Osteocyte (in vitro differentiated cells): Measurements from ENCODE around the gene RILPL1. TPM values are rescaled to one million over a fixed set of nuclear protein-coding genes. Genes with fewer than 3 reads are reported as not detected.

ENCODE experiments used
- DNase-seq: peaks from one replicate; pipeline ENCODE4 v3.0.0; 2021; ENCODE audit warnings: mixed read lengths; ENCODE audit not compliant: unreplicated experiment; ENCODE audit errors: extremely low spot score
- H3K27ac Mint-ChIP-seq: one replicate; pipeline ENCODE4 v1.8.0; 2021; ENCODE audit warnings: mild to moderate bottlenecking, mixed read lengths; ENCODE audit not compliant: unreplicated experiment
- H3K27me3 Mint-ChIP-seq: one replicate; pipeline ENCODE4 v1.8.0; 2021; ENCODE audit warnings: mixed read lengths; ENCODE audit not compliant: unreplicated experiment
- H3K36me3 Mint-ChIP-seq: one replicate; pipeline ENCODE4 v1.8.0; 2021; ENCODE audit warnings: mixed read lengths; ENCODE audit not compliant: unreplicated experiment
- H3K4me1 Mint-ChIP-seq: one replicate; pipeline ENCODE4 v1.8.0; 2021; ENCODE audit warnings: mixed read lengths; ENCODE audit not compliant: unreplicated experiment
- H3K4me3 Mint-ChIP-seq: one replicate; pipeline ENCODE4 v1.8.0; 2021; ENCODE audit warnings: mild to moderate bottlenecking, moderate library complexity, mixed read lengths; ENCODE audit not compliant: unreplicated experiment
- H3K9me3 Mint-ChIP-seq: one replicate; pipeline ENCODE4 v1.8.0; 2021; ENCODE audit warnings: mixed read lengths; ENCODE audit not compliant: unreplicated experiment
- total RNA-seq: library from RNA; stranded (reverse); gene quantifications from 2 replicates; pipeline ENCODE4 v1.2.1, GENCODE V29; 2021
- TF ChIP-seq, protein P1 (sequence below): fragments of 200-600 bp; sonication (generic); IDR thresholded peaks from 2 replicates; pipeline ENCODE4 v1.5.0; 2021; ENCODE audit warnings: antibody characterized with exemption, mild to moderate bottlenecking, moderate library complexity

The RILPL1 gene
- total RNA-seq, 1 donor from 2014 or later: 35.1 TPM

DNA sequence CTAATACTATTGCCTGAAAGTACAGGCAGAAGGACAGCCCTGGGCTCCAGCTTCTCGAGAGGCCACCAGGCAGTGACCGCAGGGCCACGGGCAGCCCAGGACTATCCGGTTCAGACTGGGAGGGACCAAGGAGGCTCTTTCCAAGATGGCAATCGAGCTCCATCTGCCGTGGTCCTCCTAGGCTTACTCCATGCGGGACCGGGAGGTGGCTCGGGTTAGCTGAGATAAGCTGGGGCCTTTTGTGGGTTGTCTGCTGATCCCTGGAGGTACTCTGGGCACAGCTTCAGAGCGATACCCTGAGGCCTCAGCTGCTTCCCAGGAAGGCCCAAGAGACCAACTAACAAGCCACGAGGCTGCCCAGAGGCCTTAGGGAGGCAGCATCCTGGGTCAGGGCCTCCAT lies 42.5 kb downstream of the RILPL1 start:
- no peaks in the 10 kb centered on the region for H3K36me3 Mint-ChIP-seq
- H3K27ac Mint-ChIP-seq: no peak overlapping the region
- H3K4me1 Mint-ChIP-seq: peaks cover 3% of the 10 kb centered on the region
- H3K27me3 Mint-ChIP-seq: no peaks in the 10 kb centered on the region
- no peak for DNase-seq
- H3K4me3 Mint-ChIP-seq: no peak overlapping the region
- no peaks in the 10 kb centered on the region for H3K9me3 Mint-ChIP-seq
- TF ChIP-seq, protein P1, sequence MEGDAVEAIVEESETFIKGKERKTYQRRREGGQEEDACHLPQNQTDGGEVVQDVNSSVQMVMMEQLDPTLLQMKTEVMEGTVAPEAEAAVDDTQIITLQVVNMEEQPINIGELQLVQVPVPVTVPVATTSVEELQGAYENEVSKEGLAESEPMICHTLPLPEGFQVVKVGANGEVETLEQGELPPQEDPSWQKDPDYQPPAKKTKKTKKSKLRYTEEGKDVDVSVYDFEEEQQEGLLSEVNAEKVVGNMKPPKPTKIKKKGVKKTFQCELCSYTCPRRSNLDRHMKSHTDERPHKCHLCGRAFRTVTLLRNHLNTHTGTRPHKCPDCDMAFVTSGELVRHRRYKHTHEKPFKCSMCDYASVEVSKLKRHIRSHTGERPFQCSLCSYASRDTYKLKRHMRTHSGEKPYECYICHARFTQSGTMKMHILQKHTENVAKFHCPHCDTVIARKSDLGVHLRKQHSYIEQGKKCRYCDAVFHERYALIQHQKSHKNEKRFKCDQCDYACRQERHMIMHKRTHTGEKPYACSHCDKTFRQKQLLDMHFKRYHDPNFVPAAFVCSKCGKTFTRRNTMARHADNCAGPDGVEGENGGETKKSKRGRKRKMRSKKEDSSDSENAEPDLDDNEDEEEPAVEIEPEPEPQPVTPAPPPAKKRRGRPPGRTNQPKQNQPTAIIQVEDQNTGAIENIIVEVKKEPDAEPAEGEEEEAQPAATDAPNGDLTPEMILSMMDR: no peak

DNA sequence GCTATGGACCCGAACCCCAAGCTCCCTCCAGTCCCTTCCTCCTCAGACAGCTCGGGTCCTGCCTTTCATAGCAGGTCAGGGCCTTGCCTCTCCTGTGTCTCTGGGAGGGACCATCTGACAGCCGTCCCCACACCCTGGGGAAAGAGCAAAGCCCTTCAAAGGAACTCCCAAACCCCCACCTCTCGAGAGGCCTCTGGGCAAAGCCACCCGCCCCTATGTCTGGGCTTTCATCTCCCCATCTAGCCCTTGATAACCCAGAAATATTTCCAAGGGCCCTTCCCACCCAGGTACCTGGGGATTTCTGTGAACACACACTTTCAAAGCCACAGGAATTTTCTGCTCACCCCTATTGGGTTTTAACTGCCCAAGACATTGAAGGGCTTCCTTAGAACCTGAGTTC lies 43.4 kb downstream of the RILPL1 start:
- TF ChIP-seq, protein P1: no peak
- DNase-seq: no peak
- Mint-ChIP-seq H3K27me3 (no peaks in the 10 kb centered on the region), H3K27ac (no peak overlapping the region), H3K4me3 (no peak overlapping the region), H3K36me3 (no peaks in the 10 kb centered on the region), H3K4me1 (peaks cover 3% of the 10 kb centered on the region), H3K9me3 (no peaks in the 10 kb centered on the region)

GRCh38 chr12:123489580-123489979 lies 43.9 kb downstream of the RILPL1 start:
- Mint-ChIP-seq H3K27ac (no peak overlapping the region), H3K4me1 (peaks cover 3% of the 10 kb centered on the region), H3K4me3 (no peak overlapping the region), H3K9me3 (no peaks in the 10 kb centered on the region), H3K36me3 (peaks cover 4% of the 10 kb centered on the region), H3K27me3 (no peaks in the 10 kb centered on the region)
- DNase-seq: no peak
- TF ChIP-seq, protein P1: no peak

- no peak overlapping the region for H3K4me3 Mint-ChIP-seq
- peaks cover 3% of the 10 kb centered on the region for H3K4me1 Mint-ChIP-seq
- H3K9me3 Mint-ChIP-seq: no peaks in the 10 kb centered on the region
- no peak for DNase-seq
- no peak overlapping the region for H3K27ac Mint-ChIP-seq
- TF ChIP-seq, protein P1: no peak
- peaks cover 9% of the 10 kb centered on the region for H3K36me3 Mint-ChIP-seq
- no peaks in the 10 kb centered on the region for H3K27me3 Mint-ChIP-seq
Observed at GRCh38 chr12:123488539-123489230, 44.8 kb downstream of the RILPL1 start.

GRCh38 chr12:123487428-123487827 lies 46.1 kb downstream of the RILPL1 start:
- Mint-ChIP-seq H3K9me3 (no peaks in the 10 kb centered on the region), H3K4me3 (no peak overlapping the region), H3K27me3 (no peaks in the 10 kb centered on the region), H3K4me1 (peaks cover 3% of the 10 kb centered on the region), H3K27ac (no peak overlapping the region), H3K36me3 (peaks cover 14% of the 10 kb centered on the region)
- DNase-seq: no peak
- TF ChIP-seq, protein P1: no peak
